Endodermal cell (in vitro differentiated cells): ENCODE measurements around the gene ZNF469. TPM values are rescaled to one million over a fixed set of nuclear protein-coding genes. Genes with fewer than 3 reads are reported as not detected.

ENCODE experiments used
- DNase-seq: peaks from one replicate; pipeline ENCODE4 v3.0.0-alpha.2; 2017
- H3K27ac ChIP-seq: 2 replicates; pipeline ENCODE4 v1.5.1; 2013; ENCODE audit warnings: mild to moderate bottlenecking, low read depth, low read length, moderate library complexity
- H3K27me3 ChIP-seq: 2 replicates; pipeline ENCODE4 v1.6.1; 2013; ENCODE audit warnings: mild to moderate bottlenecking, low read length, moderate library complexity; ENCODE audit not compliant: insufficient read depth, control insufficient read depth, poor library complexity, severe bottlenecking
- H3K36me3 ChIP-seq: 2 replicates; pipeline ENCODE4 v1.7.0; 2013; ENCODE audit warnings: mild to moderate bottlenecking, low read length, moderate library complexity; ENCODE audit not compliant: control insufficient read depth, insufficient read depth
- H3K4me1 ChIP-seq: one replicate; pipeline ENCODE4 v1.7.0; 2013; ENCODE audit warnings: low read length; ENCODE audit not compliant: control insufficient read depth, insufficient read depth
- H3K4me3 ChIP-seq: 2 replicates; pipeline ENCODE4 v1.5.1; 2013; ENCODE audit warnings: mild to moderate bottlenecking, low read length, moderate library complexity
- H3K9ac ChIP-seq: 2 replicates; pipeline ENCODE4 v1.6.1; 2013; ENCODE audit warnings: mild to moderate bottlenecking, low read length, moderate library complexity; ENCODE audit not compliant: poor library complexity, severe bottlenecking; ENCODE audit errors: extremely low read depth
- H3K9me3 ChIP-seq: 2 replicates; pipeline ENCODE4 v1.6.1; 2013; ENCODE audit warnings: mild to moderate bottlenecking, low read length, moderate library complexity; ENCODE audit not compliant: control insufficient read depth
- H3K27ac Mint-ChIP-seq: 2 replicates; pipeline ENCODE4 v1.8.0; 2020; ENCODE audit warnings: mixed read lengths
- H3K27me3 Mint-ChIP-seq: 2 replicates; pipeline ENCODE4 v1.8.0; 2021; ENCODE audit warnings: mild to moderate bottlenecking, mixed read lengths; ENCODE audit not compliant: insufficient read depth
- H3K36me3 Mint-ChIP-seq: 2 replicates; pipeline ENCODE4 v1.8.0; 2020; ENCODE audit warnings: low read depth, mixed read lengths
- H3K4me1 Mint-ChIP-seq: 2 replicates; pipeline ENCODE4 v1.8.0; 2020; ENCODE audit warnings: mixed read lengths
- H3K4me3 Mint-ChIP-seq: 2 replicates; pipeline ENCODE4 v1.8.0; 2020; ENCODE audit warnings: mild to moderate bottlenecking, moderate library complexity, mixed read lengths
- H3K9me3 Mint-ChIP-seq: 2 replicates; pipeline ENCODE4 v1.8.0; 2020; ENCODE audit warnings: mild to moderate bottlenecking, mixed read lengths
- CTCF ChIP-seq: fragments of 200-600 bp; sonication (generic); conservative IDR thresholded peaks from 2 replicates; pipeline ENCODE4 v1.5.0; 2021; ENCODE audit warnings: antibody characterized with exemption, mild to moderate bottlenecking
- WGBS, 2 experiments: methylation state at CpG; one replicate each; pipeline versions ENCODE4 v1.1.5 to v1.1.7; 2013; ENCODE audit warnings: missing lambda C conversion rate in 2 of 2, mixed read lengths in 1 of 2; ENCODE audit not compliant: insufficient coverage in 1 of 2, insufficient read length in 1 of 2; 5-methylcytosine and 5-hydroxymethylcytosine counted together
- total RNA-seq, 2 donors: library from RNA; stranded (reverse); fragmentation: NEBNext Ultra II Directional in 1 of 2; extraction: Animal tissue kit (Norgen Biotek cat#: 25700) in 1 of 2; gene quantifications; 2 replicates in 1 of 2; 3 replicates in 1 of 2; pipeline ENCODE4 v1.2.1, GENCODE V29; 2021

Gene ZNF469
- total RNA-seq, 2 donors from 2014 or later: 0.68 to 4.7 TPM

DNA sequence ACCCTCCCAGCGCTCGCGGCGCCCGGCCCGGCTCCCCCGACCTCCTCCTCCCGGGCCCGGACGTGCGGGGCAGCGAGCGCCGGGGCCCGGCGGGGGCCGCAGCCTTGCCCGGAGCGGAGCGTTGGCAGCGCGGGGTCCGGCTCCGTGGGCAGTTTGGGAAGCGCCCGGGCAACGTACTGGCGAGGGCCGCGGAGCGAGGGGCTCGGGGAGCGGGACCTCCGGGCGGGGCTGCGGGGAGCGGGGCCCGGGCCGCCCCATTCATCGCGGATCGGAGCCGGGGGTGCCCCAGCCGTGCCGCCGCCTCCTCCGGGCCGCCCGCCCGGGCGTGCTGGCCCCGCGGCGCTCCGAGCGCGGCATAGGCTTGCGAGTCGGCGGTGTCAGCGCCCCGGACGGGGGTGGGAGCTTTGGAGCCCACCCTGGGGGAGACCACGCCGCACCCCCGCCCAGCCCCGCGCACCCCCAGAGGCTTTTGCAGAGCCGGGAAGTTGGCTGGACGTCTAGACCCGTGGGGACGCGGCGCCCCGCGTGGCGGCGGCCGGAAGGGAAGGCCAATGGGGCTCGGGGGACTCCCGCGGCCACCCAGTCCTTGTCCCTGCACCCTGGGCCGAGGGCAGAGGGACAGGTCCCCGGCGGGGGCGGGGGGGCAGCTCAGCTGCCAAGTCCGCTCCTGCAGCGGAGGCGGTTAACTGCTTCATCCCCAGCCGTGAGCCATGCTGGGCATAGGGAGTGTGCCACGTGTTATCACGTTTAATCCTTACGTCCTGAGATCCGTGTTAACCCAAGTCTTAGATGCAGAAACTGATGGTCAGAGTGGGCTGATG is 852 bp downstream of the ZNF469 start:
- TF ChIP-seq CTCF: peak; percentile 65
- H3K36me3 Mint-ChIP-seq: no peaks in the 10 kb centered on the region
- Histone ChIP-seq H3K36me3 (no peaks in the 10 kb centered on the region), H3K9me3 (no peaks in the 10 kb centered on the region), H3K9ac (no peak overlapping the region), H3K27ac (no peak overlapping the region), H3K4me3 (no peak overlapping the region), H3K27me3 (peaks cover 50% of the 10 kb centered on the region), H3K4me1 (no peaks in the 10 kb centered on the region)
- H3K27me3 Mint-ChIP-seq: peaks cover 27% of the 10 kb centered on the region
- no peak overlapping the region for H3K27ac Mint-ChIP-seq
- 4 to 6% methylated on average over 43 to 94 of the region's 94 CpGs for WGBS, 2 experiments
- peak overlapping the region; percentile 23 for H3K4me3 Mint-ChIP-seq
- H3K4me1 Mint-ChIP-seq: peaks cover 3% of the 10 kb centered on the region
- peak; percentile 72 for DNase-seq
- H3K9me3 Mint-ChIP-seq: no peaks in the 10 kb centered on the region

DNA sequence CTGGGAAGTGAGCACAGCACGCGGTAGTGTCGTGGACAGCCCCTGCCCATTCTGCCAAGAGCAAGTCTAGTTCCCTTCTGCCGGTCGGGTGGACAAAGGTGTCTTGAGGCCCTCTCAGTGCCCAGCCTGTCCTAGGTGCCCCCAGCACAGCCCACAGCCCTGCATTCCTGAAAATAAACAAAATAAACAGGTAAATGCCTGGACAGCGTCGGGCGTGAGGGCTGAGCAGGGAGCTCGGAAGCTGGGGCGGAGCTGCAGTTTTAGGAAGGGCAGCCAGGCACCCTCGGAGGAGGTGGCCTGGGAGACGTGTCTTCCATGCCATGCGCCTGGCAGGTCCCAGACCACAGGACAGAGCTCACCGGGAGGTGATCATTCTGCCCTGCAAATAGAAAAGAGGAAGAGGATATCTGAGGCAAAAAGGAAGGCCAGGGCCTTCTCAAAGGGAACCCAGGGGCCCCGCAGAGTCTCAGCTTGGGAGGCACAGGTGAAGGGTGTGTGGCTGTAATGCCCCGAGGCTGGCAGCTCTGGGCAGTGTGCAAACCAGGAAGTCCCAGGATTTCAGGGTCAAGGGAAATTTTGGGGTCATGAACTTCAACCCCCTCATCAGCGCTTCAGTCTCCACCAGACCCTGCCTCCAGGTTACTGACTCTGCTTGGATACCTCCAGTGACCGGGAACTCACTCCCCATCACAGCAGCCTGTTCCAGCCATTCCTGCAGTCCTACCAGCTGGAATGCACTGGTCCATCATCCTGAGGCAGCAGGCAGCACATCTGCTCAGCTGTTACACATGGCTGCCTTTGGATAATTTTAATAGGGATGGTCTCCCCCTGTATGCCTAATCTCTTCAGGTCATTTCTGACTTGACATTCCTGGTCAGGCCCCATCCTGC is 1.7 kb downstream of the ZNF469 start:
- no peaks in the 10 kb centered on the region for H3K9me3 Mint-ChIP-seq
- H3K27ac Mint-ChIP-seq: no peak overlapping the region
- H3K27me3 Mint-ChIP-seq: peaks cover 31% of the 10 kb centered on the region
- DNase-seq: no peak
- Histone ChIP-seq H3K4me3 (no peak overlapping the region), H3K36me3 (no peaks in the 10 kb centered on the region), H3K9ac (no peak overlapping the region), H3K27ac (no peak overlapping the region), H3K4me1 (no peaks in the 10 kb centered on the region), H3K27me3 (peaks cover 50% of the 10 kb centered on the region), H3K9me3 (no peaks in the 10 kb centered on the region)
- no peaks in the 10 kb centered on the region for H3K36me3 Mint-ChIP-seq
- H3K4me1 Mint-ChIP-seq: peaks cover 3% of the 10 kb centered on the region
- WGBS, 2 experiments: 72 to 82% methylated on average over 9 to 18 of the region's 18 CpGs
- peak overlapping the region; percentile 23 for H3K4me3 Mint-ChIP-seq
- no peak for TF ChIP-seq CTCF

DNA sequence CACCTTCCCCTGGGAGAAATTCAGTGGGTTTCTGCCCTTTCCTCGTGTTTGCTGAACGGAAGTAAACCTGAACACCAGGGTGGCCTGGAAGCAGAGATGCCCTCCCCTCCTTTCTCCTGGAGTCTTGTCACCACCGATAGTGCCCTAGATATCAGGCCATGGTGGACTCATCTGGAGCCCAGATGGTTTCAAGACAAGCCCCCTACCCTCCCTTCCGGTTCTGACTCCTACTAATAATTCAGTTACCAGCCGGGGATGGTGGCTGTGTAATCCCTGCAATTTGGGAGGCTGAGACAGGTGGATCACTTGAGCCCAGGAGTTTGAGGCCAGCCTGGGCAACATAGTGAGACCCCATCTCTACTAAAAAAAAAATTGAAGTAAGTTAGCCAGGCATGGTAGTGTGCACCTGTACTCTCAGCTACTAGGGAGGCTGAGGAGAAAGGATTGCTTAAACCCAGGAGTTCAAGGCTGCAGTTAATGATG is 2.4 kb downstream of the ZNF469 start:
- no peaks in the 10 kb centered on the region for H3K9me3 ChIP-seq
- no peaks in the 10 kb centered on the region for H3K36me3 ChIP-seq
- no peak for TF ChIP-seq CTCF
- H3K4me3 ChIP-seq: no peak overlapping the region
- Mint-ChIP-seq H3K36me3 (no peaks in the 10 kb centered on the region), H3K27ac (no peak overlapping the region), H3K4me3 (no peak overlapping the region), H3K9me3 (no peaks in the 10 kb centered on the region), H3K4me1 (peaks cover 3% of the 10 kb centered on the region), H3K27me3 (peaks cover 31% of the 10 kb centered on the region)
- WGBS, 2 experiments: 87 to 88% methylated on average over 4 to 5 of the region's 5 CpGs
- DNase-seq: no peak
- H3K9ac ChIP-seq: no peak overlapping the region
- H3K4me1 ChIP-seq: no peaks in the 10 kb centered on the region
- H3K27ac ChIP-seq: no peak overlapping the region
- H3K27me3 ChIP-seq: peaks cover 50% of the 10 kb centered on the region
